Upper lobe of left lung (tissue), 4 donors: ENCODE results near the gene CEP68.

Experiments
- CTCF ChIP-seq, 6 experiments: fragments of 450-650 bp in 4 of 6; fragments of 200-600 bp in 2 of 6; sonication (generic) in 2 of 6; IDR thresholded peaks; one replicate each; pipeline ENCODE4 v1.5.1; 2016 to 2019; ENCODE audit warnings: antibody characterized with exemption in 6 of 6
- EP300 ChIP-seq, 4 donors: sonication (generic); formaldehyde crosslinking; IDR thresholded peaks; one replicate each; pipeline ENCODE4 v1.5.1; 2017; ENCODE audit warnings: antibody characterized with exemption in 4 of 4, control low read depth in 2 of 4
- POLR2A ChIP-seq, 4 donors: fragments of 450-650 bp; IDR thresholded peaks; one replicate each; pipeline ENCODE4 v1.5.1; 2016 to 2017; ENCODE audit warnings: antibody characterized with exemption in 4 of 4, mild to moderate bottlenecking in 2 of 4
- POLR2AphosphoS5 ChIP-seq, 2 donors: sonication (generic); formaldehyde crosslinking; IDR thresholded peaks; one replicate each; pipeline ENCODE4 v1.5.1; 2017; ENCODE audit warnings: antibody characterized with exemption in 2 of 2

GRCh38 chr2:65053199-65053598 lies 3.0 kb upstream of the CEP68 start:
- TF ChIP-seq CTCF (IDR thresholded peaks at IDR 0.05) (no peak), POLR2AphosphoS5 (IDR thresholded peaks at IDR 0.05) (peak in 1 of 2 donors; percentile 14), POLR2A (IDR thresholded peaks at IDR 0.05) (no peak), EP300 (IDR thresholded peaks at IDR 0.05) (no peak)
